ENCODE data around the gene BIRC5.
A peak's percentile ranks its signal among the peaks of the same experiment; 100 is the strongest.
"Not testable (repeated sequence)": the region's sequence is repeated elsewhere in the genome, so short reads cannot be mapped to it uniquely, and the experiment has no call there.

The BIRC5 gene

GRCh38 chr17:78249818-78250806, 36.1 kb downstream of the BIRC5 start:
- no peak for TF ChIP-seq CTCF (conservative IDR thresholded peaks at IDR 0.05; ENCODE audit: low read length)
- no peak for DNase-seq (ENCODE audit: low read depth)
- H3K4me3 ChIP-seq (ENCODE audit: low read length): no peak overlapping the region

- peak; percentile 88 for TF ChIP-seq CTCF (conservative IDR thresholded peaks at IDR 0.05; ENCODE audit: low read length)
- DNase-seq (ENCODE audit: low read depth): peak; percentile 81
- H3K4me3 ChIP-seq (ENCODE audit: low read length): no peak overlapping the region
These were observed 37.1 kb downstream of the BIRC5 start for GRCh38 chr17:78250891-78251772.

- no peak for TF ChIP-seq CTCF (conservative IDR thresholded peaks at IDR 0.05; ENCODE audit: low read length)
- no peak for DNase-seq (ENCODE audit: low read depth)
- H3K4me3 ChIP-seq (ENCODE audit: low read length): no peak overlapping the region
These were observed 37.7 kb downstream of the BIRC5 start for GRCh38 chr17:78251773-78252103.

DNA sequence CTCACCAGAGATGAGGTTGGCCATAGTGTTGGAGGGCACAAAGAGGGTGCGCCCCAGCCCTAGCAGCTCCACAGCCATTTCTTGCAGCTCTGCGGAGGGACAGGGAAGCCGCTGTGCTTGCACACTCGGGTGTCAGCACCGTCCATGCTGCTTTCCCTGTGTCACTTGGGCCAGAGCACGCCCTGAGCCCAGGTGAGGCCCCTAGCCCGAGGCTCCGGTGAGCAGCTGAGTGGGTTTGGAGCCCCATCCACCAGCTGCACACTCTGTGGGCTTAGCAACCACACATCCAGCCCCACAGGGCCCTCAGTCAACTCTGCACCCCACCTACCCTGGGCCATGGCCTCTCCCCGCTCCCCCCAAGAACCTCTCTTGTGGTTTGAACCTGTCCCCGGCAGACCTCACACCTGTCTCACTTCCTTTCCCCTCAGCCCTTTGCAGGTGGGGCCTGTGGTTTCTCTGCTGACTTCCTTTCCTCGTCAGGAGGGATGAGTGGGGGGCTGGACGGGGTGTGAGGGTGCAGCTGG, 38.1 kb downstream of the BIRC5 start:
- no peak overlapping the region for H3K4me3 ChIP-seq (ENCODE audit: low read length)
- TF ChIP-seq CTCF (conservative IDR thresholded peaks at IDR 0.05; ENCODE audit: low read length): no peak
- no peak for DNase-seq (ENCODE audit: low read depth)

GRCh38 chr17:78252701-78253635, 38.9 kb downstream of the BIRC5 start:
- DNase-seq (ENCODE audit: low read depth): no peak
- no peak for TF ChIP-seq CTCF (conservative IDR thresholded peaks at IDR 0.05; ENCODE audit: low read length)
- no peak overlapping the region for H3K4me3 ChIP-seq (ENCODE audit: low read length)

DNA sequence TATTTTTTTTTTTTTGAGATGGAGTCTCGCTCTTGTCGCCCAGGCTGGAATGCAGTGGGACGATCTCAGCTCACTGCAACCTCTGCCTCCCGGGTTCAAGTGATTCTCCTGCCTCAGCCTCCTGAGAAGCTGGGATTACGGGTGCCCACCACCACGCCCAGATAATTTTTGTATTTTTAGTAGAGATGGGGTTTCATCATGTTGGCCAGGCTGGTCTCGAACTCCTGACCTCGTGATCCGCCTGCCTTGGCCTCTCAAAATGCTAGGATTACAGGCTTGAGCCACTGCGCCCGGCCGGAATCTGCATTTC, 39.5 kb downstream of the BIRC5 start:
- H3K4me3 ChIP-seq (ENCODE audit: low read length): peak overlapping the region; percentile 78
- not testable (repeated sequence) for DNase-seq (ENCODE audit: low read depth)
